H7 (cell line): Measurements from ENCODE around the gene TLK1. TPM values are rescaled to one million over a fixed set of nuclear protein-coding genes. Genes with fewer than 3 reads are reported as not detected.

Source experiments
- DNase-seq: peaks from one replicate; pipeline ENCODE4 v3.0.0; 2012
- H3K27me3 ChIP-seq: 2 replicates; pipeline ENCODE4 v1.6.0; 2011; ENCODE audit warnings: mild to moderate bottlenecking, low read length; ENCODE audit not compliant: control insufficient read depth, insufficient read depth
- H3K36me3 ChIP-seq: replicated peaks from 2 replicates; pipeline ENCODE4 v1.5.1; 2011; ENCODE audit warnings: low read length; ENCODE audit not compliant: control insufficient read depth, insufficient read depth
- H3K4me3 ChIP-seq: 2 replicates; pipeline ENCODE4 v1.5.1; 2011; ENCODE audit warnings: low read depth, mild to moderate bottlenecking, control low read depth, low read length, moderate library complexity; ENCODE audit not compliant: insufficient read depth
- total RNA-seq: library from RNA; depleted of rRNA; stranded (reverse); fragments of >200 nt; shearing (Covaris generic); gene quantifications from 2 replicates; pipeline ENCODE4 v1.2.3, GENCODE V29; 2014

TLK1 gene
- total RNA-seq, 1 experiment from 2014 or later, result 14.1 TPM

- Histone ChIP-seq H3K27me3 (no peaks in the 10 kb centered on the region), H3K4me3 (no peak overlapping the region), H3K36me3 (no peaks in the 10 kb centered on the region)
- peak; percentile 63 for DNase-seq
Observed at GRCh38 chr2:170972296-170973224, 188.1 kb downstream of the TLK1 start.

DNA sequence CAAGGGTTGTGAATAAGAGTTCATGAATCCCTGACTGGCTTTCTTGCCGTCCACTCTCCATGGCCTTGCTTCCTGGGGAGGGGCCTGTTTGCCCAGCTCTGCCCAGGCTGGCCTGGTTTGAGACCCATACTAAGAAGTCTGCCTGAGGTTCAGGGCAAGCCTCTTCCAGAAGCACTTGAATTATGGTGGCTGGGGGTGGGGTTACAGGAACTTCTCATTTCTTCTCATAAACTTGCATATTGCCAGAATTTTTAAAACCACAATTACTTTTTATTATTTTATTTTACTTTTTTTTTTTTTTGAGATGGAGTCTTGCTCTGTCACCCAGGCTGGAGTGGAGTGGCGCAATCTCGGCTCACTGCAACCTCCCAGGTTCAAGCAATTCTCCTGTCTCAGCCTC is 189.6 kb downstream of the TLK1 start:
- H3K27me3 ChIP-seq, result no peaks in the 10 kb centered on the region
- H3K4me3 ChIP-seq, result no peak overlapping the region
- peak; percentile 14 for DNase-seq
- peaks cover 8% of the 10 kb centered on the region for H3K36me3 ChIP-seq

- peaks cover 15% of the 10 kb centered on the region for H3K36me3 ChIP-seq
- no peak overlapping the region for H3K4me3 ChIP-seq
- DNase-seq, result peak; percentile 39
Observed at GRCh38 chr2:170969872-170970496, 190.7 kb downstream of the TLK1 start.

DNA sequence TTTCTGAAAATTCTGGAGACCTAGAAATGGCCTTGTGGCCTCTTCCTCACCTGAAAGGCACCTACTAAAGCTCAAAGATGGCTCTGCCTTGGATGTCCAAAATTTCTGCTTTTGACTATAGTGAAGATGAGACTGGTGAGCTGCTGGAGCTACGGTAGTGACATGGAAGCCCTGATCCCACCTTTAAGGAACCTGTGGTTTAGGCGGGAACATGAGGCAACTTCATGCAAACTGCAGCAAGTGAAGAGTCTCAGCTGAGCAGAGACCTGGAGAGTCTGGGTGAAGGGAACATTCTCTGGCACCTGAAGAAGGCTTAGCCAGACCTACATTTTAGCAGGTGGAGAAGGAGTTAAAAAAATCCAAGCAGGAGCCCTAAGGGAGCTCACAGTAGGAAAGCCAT is 191.7 kb downstream of the TLK1 start:
- Histone ChIP-seq H3K4me3 (no peak overlapping the region), H3K36me3 (peaks cover 15% of the 10 kb centered on the region), H3K27me3 (no peaks in the 10 kb centered on the region)
- peak; percentile 15 for DNase-seq

More at GRCh38 chr2:170969872-170970496, 190.7 kb downstream of the TLK1 start:
- no peaks in the 10 kb centered on the region for H3K27me3 ChIP-seq

DNA sequence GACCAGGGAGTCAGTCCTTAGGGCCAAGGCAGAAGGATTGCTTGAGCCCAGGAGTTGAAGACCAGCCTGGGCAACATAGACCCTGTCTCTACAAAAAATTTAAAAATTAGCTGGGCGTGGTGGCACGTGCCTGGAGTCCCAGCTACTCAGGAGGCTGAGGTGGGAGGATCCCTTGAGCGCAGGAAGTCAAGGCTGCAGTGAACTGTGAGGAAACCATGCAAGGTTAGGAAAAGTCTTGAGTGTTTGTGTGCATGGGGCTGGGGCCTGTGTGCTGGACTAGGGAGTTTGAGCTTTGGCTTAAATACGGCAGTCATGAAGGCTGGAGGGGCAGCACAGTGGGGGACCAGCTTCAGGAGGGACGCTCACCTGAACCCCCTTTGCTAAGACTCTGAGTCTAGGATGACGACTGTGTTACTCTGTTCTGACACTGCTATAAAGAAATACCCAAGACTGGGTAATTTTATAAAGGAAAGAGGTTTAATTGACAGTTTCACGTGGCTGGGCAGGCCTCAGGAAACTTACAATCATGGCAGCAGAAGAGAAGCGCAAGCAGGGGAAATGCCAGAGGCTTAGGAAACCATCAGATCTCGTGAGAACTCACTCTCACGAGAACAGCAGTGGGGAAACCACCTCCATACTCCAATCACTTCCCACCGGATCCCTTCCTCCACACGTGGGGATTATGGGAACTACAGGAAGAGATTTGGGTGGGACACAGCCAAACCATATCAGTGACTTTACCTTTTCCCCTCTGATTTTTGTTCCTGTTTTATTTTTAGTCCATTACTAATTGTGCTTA is 192.3 kb downstream of the TLK1 start:
- H3K27me3 ChIP-seq, result no peaks in the 10 kb centered on the region
- H3K36me3 ChIP-seq, result peaks cover 17% of the 10 kb centered on the region
- DNase-seq, result peak; percentile 27
- H3K4me3 ChIP-seq, result no peak overlapping the region

GRCh38 chr2:170967553-170967952 is 193.1 kb downstream of the TLK1 start:
- Histone ChIP-seq H3K36me3 (peaks cover 20% of the 10 kb centered on the region), H3K27me3 (no peaks in the 10 kb centered on the region), H3K4me3 (no peak overlapping the region)
- DNase-seq, result no peak

DNA sequence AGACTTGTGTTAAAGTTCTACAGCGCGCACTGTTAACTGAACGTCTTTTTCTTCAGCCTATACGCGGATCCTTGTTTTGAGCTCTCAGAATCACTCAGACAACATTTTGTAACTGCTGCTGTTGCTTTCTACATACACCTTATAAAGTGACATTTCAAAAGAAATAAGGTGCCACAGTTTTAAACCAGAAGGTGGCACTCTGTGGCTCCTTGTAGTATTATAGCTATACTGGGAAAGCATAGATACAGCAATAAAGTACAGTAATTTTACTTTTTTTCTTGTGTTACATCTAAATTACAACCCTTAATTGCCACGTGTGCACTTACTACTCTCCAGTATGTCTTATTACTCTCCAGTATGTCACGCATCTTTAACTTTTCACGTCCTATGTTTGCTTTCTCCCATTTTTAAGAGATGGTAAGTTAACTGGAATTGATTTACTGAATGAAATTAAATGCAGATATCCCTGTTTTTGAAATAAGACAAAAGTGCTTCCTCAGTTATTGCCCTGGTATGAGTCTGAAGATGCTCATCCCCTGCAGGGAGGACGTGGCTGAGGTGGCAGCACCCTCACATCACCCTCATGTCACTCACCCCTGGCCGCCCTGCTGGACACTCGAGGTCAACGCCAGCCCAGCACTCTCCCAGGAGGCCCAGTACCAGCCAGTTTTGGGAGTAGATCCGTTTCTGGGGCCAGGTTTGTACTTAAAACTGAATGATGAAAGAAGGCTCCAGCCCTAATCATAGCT is 193.9 kb downstream of the TLK1 start:
- no peaks in the 10 kb centered on the region for H3K27me3 ChIP-seq
- peak; percentile 71 for DNase-seq
- peaks cover 23% of the 10 kb centered on the region for H3K36me3 ChIP-seq
- H3K4me3 ChIP-seq, result no peak overlapping the region

- H3K4me3 ChIP-seq, result no peak overlapping the region
- H3K27me3 ChIP-seq, result no peaks in the 10 kb centered on the region
- peaks cover 32% of the 10 kb centered on the region for H3K36me3 ChIP-seq
- peak; percentile 17 for DNase-seq
Observed at GRCh38 chr2:170965446-170966225, 195.1 kb downstream of the TLK1 start.

- Histone ChIP-seq H3K4me3 (no peak overlapping the region), H3K27me3 (no peaks in the 10 kb centered on the region), H3K36me3 (peaks cover 33% of the 10 kb centered on the region)
- peak; percentile 29 for DNase-seq
Observed at GRCh38 chr2:170963386-170963785, 197.3 kb downstream of the TLK1 start.

- DNase-seq, result no peak
- Histone ChIP-seq H3K36me3 (peaks cover 56% of the 10 kb centered on the region), H3K4me3 (no peak overlapping the region), H3K27me3 (no peaks in the 10 kb centered on the region)
Observed at GRCh38 chr2:170953941-170954340, 206.8 kb downstream of the TLK1 start.

DNA sequence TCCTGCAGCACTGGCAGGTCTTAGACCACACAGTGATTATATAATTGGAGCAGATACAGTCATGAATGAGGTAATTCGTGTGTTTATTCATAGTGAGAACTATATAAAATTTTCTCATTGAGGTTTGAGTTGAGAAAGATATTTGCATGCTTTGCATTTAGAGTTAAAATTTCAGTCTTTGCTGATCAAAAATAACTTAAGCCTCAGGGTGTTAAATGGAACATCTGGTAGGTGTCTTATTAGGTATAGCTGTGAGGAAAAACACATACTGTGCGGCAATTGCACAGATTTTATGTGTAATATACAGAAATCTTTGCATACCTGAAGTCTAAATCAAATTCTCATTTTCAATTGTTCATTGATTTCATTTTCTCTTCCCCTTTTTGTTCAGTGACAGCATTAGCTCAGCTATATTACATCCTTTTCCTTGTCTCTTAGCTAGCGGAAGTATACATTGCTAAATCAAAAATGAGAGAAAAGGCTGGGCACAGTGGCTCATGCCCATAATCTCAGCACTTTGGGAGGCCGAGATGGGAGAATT is 210.4 kb downstream of the TLK1 start:
- Histone ChIP-seq H3K27me3 (no peaks in the 10 kb centered on the region), H3K36me3 (peaks cover 38% of the 10 kb centered on the region), H3K4me3 (no peak overlapping the region)
- no peak for DNase-seq

DNA sequence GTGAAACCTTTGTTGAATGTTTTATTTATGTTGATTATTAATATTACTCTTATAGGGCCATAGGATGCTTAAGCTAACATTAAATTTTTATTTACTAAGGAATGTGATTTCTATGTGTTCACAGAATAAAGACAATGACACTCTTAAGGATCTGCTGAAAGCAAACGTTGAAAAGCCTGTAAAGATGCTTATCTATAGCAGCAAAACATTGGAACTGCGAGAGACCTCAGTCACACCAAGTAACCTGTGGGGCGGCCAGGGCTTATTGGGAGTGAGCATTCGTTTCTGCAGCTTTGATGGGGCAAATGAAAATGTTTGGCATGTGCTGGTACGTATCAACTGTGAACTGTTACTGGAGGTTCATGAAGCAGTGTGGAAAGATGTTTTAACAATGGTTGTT is 211.3 kb downstream of the TLK1 start:
- H3K4me3 ChIP-seq, result no peak overlapping the region
- DNase-seq, result no peak
- H3K36me3 ChIP-seq, result peaks cover 31% of the 10 kb centered on the region
- no peaks in the 10 kb centered on the region for H3K27me3 ChIP-seq

DNA sequence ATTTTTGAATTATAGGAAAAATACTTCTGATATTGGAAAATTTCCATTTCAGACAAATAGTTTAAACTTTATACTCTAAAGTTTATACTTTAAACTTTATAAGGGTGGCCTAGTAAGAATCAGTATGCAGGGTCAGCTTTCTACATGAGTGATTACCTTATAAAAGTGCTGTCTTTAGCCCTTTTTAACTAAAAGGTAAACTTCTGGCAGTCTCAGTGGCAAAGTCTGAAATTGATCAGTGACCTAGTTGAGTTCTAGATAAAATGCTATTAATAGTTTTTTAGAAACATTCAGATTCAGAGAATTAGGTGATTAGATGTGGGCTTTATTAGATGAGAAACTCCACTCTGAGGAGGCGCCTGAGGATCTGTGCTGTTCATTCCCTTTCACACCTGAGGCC is 216.1 kb downstream of the TLK1 start:
- peaks cover 2% of the 10 kb centered on the region for H3K36me3 ChIP-seq
- H3K27me3 ChIP-seq, result no peaks in the 10 kb centered on the region
- H3K4me3 ChIP-seq, result no peak overlapping the region

More for the DNA sequence above, 216.1 kb downstream of the TLK1 start:
- DNase-seq, result no peak
